ENCODE data around the gene SIGMAR1.
A peak's percentile ranks its signal among the peaks of the same experiment; 100 is the strongest.

Gene SIGMAR1

DNA sequence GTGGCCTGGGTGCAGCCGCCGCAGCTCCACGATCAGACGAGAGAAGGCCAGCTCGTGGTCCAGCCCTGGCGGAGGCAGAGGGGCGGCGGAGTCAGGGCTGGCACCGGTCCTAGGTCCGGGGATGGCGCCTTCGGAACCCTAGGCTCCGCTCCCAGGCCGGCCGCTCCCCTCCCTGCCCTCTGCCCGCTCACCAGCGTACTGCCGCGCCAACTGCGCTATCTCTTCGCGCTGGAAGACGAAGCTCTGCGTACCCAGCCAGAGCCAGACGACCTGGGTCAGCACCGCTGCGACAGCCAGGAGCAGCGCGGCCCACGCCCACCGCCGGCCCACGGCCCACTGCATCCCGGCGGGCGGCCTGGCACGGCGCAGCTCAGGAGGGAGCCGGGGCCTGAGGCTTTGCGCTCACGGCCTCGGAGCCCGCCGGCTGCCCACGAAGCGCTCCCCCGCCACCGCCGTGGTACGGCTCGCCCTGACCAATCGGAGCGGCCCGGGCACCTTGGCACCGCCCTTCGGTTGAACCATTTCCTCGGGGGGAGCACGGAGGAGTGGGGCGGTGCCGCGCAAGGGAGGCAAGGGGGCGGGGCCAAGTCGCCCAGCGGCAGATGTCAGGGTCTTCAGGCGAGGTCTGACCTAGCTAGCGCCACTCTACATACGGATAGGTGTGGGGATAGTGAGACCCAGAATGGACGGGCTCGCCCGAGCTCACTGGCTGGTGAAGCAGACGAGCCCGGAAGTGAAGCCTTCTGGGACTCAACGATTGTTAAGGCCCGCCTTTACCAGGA is at the start of gene SIGMAR1:
TSS of gene SIGMAR1 (minus strand) at position 432 of the 782 bp plus-strand sequence. CDS start at position 342, 90 bp downstream.
- DNase-seq, result peak; percentile 52 to 97 (median 88)

DNA sequence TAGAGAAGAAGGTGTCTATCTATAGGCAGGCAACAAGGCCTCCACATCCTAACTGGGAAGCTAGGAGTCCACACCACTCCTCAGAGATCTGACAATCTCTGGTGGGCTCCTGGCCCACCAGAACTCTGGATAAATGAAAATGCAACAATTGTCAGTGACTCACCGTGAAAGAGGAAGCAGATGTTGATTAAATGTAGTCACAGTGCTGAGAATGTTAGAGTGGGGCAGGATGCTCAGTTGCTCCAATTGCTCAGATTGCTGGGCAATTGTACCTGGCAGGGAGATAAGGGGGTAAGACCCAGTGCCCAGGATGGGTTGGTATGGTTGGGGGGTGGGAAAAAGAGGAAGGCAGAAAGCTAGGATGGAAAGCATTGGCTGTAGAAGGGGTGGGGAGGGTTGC is 49.1 kb upstream of the SIGMAR1 start:
- DNase-seq, result no peak

DNA sequence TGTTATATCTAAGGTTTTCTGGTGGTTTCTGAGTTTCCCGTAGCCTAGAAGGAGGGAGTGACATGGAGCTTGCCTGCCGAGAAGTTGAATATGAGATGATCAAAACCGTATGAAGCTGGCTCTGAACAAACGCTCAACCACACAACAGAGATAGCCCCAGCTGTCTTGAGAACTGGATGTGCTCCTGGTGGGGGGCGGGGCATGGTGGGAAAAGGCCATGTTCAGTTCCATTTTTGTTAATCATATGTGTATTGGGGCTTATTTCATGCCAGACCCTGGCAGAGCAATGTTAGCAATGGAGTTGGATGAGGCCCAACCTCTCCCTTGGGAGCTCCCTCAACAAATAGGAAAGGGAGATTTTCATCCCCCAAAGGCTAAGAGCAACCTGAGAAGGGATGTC is 48.6 kb upstream of the SIGMAR1 start:
- DNase-seq, result no peak

DNA sequence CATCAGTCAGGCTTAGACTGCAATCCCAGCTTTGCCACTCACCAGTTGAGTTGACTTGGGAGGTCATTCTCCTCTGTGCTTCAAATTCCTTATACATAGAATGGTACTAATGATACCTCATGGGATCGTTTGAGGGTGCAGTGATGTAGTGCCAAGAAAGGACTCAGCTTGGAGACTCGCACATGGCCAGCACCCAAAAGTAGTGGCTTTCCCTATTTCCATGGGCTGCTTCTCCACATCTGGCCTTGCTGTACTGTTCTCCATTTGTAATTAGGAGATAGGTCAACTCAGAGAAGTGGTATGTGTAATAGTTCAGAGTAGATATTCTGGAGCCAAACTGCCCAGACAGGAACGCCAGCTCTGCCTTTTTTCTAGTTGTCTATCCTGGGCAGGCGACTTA is 48.0 kb upstream of the SIGMAR1 start:
- DNase-seq, result no peak

DNA sequence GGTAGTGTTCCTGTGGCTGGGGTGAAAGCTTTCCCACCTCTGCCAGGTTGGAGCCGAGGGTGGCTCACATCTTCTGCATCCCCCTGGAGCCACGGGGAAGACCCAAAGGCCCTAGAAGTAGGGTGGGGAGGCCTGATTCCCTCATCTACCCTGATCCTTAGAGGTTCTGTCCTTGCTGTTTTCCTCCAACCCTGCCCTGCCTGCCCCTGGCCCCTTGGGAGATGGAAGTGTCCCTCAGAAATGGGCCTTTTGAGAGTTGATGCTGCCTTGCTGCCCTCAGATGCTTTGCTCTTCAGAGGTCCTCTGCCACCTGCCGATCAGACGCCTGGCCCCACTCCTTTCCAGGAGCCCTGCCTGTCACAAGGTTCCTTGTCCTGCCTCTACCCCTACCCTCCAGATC is 47.2 kb upstream of the SIGMAR1 start:
- DNase-seq, result no peak

DNA sequence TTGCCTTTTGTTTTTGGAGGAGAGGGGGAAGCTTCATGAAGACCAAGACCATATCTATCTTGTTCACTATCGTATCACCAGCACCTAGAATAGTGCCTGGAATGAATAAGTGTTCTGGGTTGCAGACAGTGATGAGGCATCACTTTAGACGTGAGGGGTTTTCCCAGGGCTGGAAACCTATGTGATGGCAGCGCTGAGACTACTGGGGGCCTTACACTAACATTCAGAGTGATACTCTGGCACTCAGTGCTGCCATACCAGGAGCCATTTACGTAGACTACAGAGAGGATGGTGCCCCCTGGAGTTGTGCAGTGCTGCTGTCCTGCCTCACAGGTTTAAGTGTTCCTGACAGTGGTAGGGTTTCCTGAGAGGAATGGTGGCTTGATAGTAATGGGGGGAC is 46.6 kb upstream of the SIGMAR1 start:
- no peak for DNase-seq

DNA sequence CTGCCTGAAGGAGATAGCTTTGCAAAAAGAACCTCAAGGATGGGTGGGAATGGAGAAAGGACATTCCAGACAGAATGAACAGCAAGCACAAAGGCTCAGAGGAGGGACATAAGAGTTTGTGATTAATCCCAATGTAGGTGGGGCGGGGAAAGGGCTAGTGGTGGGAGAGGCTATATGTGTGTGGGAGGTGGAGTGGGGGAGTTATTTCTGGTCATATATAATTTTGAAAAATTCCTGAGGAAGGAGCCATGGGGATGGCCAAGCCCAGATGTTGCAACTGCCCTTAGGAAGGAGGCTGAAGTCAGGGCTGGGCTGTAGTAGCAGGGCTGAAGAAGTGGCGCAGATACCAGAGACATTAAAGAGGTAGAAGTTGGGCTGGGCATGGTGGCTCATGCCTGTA is 38.3 kb upstream of the SIGMAR1 start:
- DNase-seq, result no peak

DNA sequence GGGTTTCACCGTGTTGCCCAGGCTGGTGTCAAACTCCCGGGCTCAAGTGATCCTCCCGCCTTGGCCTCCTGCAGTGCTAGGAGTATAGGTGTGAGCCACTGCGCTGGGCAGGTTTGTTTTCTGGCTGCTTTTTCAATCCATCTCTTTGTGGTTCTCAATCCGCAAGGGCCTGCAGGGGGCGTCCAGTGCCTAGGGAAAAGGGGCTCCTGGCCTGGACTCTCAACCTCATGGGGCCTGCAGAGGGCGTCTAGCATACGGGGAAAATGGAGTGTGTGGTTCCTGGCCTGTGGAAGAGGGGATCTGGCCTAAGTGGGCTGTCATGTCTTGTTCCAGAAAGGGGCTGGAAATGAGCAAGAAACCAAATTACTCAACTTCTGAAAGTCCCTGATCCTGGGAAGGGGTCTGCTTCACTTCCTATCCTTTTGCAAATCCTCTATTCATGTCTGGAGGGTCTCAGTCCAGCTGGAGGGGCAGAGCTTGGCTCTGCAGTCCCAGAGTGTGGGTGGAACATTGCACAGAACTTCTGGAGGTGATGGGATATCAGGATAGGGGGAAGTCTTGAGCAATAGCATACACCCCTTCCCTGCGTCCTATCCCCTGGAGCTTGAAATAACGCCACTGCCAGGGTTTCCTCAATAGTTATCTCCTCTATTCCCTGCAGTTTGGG is 37.6 kb upstream of the SIGMAR1 start:
- peak in 18 of 51 donors; percentile 2 to 56 (median 15) for DNase-seq

DNA sequence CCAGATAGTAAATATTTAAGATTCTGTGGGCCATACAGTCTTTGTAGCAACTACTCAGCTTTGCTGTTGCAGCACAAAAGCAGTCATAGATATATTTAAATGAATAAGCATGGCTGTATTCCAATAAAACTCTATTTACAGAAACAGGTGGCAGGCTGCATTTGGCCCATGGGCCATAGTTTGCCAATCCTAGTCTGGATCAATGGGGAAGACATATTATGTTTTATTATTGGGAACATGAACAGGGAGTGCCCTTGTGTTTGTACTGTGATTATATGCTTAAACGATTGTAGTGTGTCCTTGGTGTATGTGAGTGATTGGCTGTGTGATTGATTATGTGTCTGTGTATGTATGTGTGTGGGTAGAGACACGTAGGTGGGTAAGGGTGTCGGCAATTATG is 36.9 kb upstream of the SIGMAR1 start:
- DNase-seq, result no peak

DNA sequence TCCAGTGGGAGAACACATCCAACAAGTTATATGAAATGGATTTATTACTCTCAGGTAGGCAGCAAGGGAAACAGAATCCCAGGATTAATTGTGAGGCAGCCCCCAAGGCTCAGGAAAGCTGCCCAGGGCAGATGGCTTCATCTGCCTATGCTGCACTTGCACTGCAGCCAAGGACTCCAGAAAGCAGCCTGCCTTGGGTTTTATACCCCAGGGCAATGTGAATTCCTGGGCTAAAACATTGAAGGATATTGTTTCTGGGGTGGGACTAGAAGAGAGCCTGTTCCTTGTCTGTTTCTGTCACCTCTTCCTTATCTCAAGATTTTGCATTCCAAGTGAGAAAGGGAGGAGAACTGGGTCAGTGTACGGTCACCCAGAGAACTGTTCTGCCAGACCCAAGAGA is 33.7 kb upstream of the SIGMAR1 start:
- DNase-seq, result no peak

DNA sequence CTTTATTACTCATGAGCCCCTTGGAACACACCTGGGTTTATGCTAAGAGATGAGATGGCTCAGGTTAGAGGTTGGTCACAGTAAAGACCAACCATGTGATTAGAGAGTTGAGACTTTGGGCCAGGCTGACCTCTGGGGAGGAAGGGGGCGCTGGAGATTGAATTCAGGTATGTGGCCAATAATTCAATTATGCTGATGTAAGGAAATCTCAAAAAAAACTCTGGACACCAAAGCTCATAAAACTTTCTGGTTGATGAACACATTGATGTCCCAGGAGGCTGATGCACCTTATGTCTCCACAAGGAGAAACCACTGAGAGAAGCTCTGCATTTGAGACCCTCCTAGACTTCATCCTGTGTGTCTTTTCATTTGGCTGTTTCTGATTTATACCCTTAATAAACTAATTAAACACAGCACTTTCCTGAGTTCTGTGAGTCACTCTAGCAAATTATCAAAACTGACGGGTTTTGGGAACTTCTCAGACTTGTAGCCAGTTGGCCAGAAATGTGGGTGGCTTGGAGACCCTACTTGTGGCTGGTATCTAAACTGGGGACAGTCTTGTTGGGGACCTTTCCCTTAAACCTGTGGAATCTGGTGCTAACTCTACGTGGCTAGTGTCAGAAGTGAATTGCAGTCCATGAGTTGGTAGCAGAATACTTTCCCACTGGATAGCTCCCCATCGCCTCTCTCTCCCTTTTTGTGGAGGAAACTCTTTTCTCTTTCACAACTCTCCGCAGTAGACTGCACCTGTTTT is 32.4 kb upstream of the SIGMAR1 start:
- DNase-seq, result no peak

DNA sequence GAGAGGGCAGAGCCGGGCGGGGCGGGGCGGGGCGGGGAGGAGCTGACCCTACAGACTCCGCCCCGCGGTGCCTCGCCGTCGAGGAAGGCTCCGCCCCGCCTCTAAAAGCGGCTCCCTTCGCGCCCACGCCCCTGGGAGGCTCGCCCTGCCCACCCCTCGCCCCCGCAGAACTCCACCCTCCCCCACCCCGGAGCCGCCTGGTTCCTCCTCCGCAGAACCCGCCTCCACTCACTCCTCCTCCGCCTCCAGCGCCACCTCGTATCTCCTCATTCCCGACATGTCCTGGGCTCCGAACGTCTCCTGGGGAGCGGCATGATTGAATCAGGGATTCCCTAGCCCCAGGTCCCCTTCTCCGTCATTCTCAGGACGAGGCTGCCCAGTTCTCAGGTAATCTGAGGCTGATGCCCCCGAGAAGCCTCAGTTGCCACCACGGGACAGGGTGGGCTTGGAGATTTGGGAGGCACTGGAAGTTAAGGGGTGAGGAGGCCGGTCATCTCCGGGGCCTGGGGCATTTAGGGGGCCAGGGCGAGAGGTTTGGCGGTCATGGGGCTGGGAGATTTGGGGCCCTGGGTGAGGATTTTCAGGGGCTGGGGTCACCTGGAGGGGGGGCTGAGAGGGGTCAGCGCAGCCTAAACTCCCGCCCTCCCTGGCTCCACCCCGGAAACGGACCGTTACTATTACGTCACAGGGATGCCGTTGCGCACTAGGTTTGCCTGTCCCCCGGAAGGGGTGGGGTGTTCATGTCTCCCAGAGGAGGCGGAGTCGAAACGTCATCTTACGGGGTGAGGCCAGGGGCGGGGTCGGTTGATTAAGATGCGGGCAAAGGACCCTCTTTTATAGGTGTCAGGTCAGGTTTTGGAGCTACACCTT is 28.0 kb upstream of the SIGMAR1 start:
- peak; percentile 19 to 97 (median 88) for DNase-seq

DNA sequence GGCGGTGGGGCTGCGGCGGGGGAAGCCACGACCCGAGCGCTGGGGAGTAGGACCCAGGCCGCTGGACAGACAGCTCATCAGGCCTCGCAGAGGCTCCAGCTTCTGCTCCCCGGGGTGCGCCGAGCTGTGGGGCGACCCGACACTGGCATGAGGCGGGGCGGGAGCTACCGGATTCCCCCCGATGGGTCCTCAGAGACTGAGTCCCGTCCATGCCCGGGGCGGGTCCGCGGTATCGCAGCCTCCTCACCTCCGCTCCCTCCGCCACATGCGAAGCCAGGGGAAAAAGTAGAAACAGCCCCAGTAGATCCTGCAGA is 27.4 kb upstream of the SIGMAR1 start:
- DNase-seq, result no peak

DNA sequence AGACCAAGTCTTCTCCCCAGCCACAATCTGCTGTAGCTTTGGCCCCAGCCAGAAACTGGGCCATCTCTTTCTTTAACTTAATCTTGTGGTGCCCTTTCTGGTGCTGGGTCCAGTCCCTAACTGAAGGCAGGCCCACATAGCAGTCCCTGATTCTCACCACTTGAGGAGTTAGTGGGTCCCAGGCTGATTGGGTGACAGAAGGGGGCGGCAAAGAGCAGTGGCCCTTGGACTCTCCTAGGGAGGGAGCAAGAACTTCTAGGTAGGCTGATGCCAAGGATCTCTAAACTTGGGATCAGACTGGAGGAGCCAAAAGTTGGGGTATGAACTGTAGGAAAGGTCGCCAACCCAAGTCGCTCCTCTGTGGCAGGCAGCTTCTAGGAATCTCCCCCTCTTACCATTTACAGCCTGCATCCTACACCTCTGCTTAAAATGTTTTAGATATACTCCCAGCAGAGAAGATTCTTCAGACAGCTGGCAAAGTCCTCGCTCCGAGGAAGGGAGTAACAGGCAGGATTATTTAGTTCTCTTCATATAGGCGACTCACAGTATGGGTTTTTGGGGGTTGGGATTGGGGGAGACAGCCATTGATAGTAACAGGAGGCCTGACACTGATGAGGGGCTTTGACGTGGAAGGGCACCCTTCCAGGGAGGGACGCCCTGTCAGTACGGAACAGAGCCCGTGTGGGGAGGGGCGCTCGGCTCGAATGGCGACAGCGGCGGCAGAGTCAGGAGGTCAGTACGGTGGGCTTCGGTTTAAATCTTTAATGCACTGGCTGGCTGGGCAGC is 26.9 kb upstream of the SIGMAR1 start:
- DNase-seq, result peak in 44 of 51 donors; percentile 10 to 81 (median 48)

DNA sequence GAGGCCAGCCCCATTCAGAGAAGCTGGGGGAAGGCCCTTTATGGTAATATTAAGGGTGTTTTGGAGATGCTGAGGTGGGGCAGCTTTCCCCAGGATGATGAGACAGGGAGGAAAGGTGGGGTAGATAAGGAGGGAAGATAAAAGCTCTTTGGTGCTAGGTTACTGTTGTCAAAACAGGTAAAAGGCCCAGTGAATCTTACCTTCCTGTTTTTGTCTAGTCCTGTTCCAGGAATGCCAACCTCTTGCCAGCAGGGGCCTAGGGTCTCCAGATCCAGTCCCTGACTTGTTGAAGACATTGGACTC is 25.7 kb upstream of the SIGMAR1 start:
- DNase-seq, result no peak

DNA sequence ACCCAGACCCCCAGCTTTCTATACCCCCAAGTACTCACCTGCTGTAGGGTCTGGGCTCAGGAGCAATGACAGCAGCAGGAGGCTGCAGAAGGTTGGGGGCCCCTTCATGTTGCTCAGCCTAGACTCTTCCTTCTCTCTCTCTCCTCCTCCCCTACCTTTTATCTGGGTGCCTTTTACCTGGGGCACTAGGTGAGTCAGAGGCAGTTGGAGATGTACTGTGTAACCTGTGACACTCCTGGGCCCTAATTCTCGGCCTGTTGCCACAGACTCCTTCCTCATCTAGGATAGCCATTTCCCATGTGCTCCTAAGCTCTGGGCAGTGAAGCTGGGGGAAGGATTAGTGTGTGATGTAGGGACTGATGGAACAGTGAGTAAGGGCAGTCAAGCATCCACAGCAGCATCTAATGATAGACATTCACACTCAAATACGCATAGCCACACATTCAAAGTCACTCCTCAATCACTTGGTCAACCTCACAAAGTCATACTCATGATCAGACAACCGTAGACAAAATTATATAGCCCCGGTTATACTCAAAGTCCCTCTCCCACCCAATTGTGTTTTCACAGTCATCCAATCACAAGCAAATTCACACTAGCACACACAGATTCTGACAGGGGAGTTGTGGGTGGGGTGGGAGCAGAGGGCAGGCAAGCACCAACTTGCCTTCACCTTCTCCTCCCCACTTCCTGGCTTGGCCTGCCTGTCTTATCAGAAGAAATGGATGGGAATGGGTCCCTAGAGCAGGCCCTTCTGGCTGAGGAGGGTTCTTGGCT is 25.1 kb upstream of the SIGMAR1 start, which contains the start of gene CCL27:
TSS of gene CCL27 (minus strand) at position 132 of the 777 bp plus-strand sequence. CDS start at position 108, 24 bp downstream.
- DNase-seq, result no peak

DNA sequence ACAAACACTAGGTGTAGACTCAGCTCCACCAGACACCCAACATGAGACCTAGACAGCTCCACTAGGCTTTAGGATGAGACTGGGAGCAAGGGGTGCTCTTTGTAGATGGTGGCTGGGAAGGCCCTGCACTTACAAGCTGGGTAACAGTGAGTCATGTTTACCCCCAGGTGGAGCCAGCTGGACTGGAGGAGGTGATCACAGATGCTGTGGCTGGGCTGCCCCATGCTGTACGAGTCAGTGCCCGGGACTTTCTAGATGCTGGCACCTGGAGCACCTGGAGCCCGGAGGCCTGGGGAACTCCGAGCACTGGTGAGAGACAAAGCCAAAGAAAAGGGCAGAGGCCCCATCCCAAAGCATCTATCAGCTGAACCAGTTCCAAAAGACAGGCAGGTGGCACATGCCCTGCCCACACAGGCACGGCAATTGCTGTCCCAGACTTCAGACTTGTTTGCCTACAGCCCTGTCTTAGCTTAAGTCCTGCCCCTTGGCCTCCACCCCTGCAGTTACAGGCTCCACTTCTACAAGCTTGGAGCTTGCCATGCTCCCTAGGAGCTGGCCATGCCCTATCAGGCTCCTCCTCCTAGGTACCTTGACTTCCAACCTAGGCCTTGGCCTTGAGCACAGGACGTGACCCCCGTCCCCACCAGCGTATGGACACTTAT is 22.1 kb upstream of the SIGMAR1 start:
- no peak for DNase-seq

DNA sequence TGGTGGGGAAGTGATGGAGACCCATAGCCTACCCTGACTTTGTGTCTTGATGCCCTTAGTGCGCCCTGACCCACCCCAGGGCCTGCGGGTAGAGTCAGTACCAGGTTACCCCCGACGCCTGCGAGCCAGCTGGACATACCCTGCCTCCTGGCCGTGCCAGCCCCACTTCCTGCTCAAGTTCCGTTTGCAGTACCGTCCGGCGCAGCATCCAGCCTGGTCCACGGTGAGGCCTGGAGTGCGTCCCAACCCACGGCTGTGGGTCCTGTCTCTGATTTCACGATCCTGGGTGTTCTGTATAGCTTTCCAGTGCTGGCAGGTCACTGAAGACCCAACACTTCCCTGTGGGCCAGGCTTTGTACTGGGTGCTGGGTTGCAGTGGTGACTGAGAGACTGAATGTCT is 20.9 kb upstream of the SIGMAR1 start:
- no peak for DNase-seq

DNA sequence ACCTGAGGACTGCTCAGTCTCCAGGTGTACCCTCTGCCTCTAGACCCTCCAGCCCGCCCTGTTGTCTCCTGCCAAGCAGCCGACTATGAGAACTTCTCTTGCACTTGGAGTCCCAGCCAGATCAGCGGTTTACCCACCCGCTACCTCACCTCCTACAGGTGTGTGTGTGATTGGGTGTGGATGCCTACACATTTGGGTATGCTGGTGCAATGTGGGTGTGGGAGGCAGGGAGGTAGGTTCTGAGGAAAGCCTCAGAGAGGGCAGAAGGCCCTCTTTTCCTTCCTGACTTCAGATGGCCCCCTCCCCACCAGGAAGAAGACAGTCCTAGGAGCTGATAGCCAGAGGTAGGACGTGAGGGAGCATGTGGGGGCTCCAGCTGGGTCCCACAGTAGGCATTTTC is 19.4 kb upstream of the SIGMAR1 start:
- no peak for DNase-seq

All from hypothalamus (tissue), 51 donors.